Glutamatergic neuron (in vitro differentiated cells): ENCODE data around the gene GRAMD2B. TPM values are rescaled to one million over a fixed set of nuclear protein-coding genes. Genes with fewer than 3 reads are reported as not detected.

ENCODE experiments used
- DNase-seq: peaks from one replicate; pipeline ENCODE4 v3.0.0; 2022
- H3K27ac Mint-ChIP-seq: one replicate; pipeline ENCODE4 v1.8.0; 2020; ENCODE audit warnings: mild to moderate bottlenecking, mixed read lengths, inconsistent platforms; ENCODE audit not compliant: unreplicated experiment
- H3K27me3 Mint-ChIP-seq: one replicate; pipeline ENCODE4 v1.8.0; 2020; ENCODE audit warnings: mild to moderate bottlenecking, moderate library complexity, mixed read lengths, inconsistent platforms; ENCODE audit not compliant: unreplicated experiment
- H3K36me3 Mint-ChIP-seq: one replicate; pipeline ENCODE4 v1.8.0; 2020; ENCODE audit warnings: mild to moderate bottlenecking, mixed read lengths, inconsistent platforms; ENCODE audit not compliant: unreplicated experiment
- H3K4me1 Mint-ChIP-seq: one replicate; pipeline ENCODE4 v1.8.0; 2020; ENCODE audit warnings: mild to moderate bottlenecking, low read depth, mixed read lengths, inconsistent platforms; ENCODE audit not compliant: unreplicated experiment
- H3K4me3 Mint-ChIP-seq: one replicate; pipeline ENCODE4 v1.8.0; 2020; ENCODE audit warnings: mild to moderate bottlenecking, mixed read lengths, inconsistent platforms; ENCODE audit not compliant: unreplicated experiment
- H3K9me3 Mint-ChIP-seq: one replicate; pipeline ENCODE4 v1.8.0; 2020; ENCODE audit warnings: mild to moderate bottlenecking, moderate library complexity, mixed read lengths, inconsistent platforms; ENCODE audit not compliant: unreplicated experiment
- CTCF ChIP-seq: fragments of 200-600 bp; sonication (generic); IDR thresholded peaks from one replicate; pipeline ENCODE4 v1.5.0; 2021; ENCODE audit not compliant: partially characterized antibody, unreplicated experiment
- total RNA-seq: library from RNA; stranded (reverse); fragmentation: NEBNext Ultra II Directional; extraction: Animal tissue kit (Norgen Biotek cat#: 25700); gene quantifications from one replicate; pipeline ENCODE4 v1.2.1, GENCODE V29; 2021; ENCODE audit not compliant: unreplicated experiment

GRAMD2B gene
- total RNA-seq, 1 donor from 2014 or later = 0.69 TPM

GRCh38 chr5:126460977-126461376, 37.8 kb downstream of the GRAMD2B start:
- DNase-seq = no peak
- peaks cover 2% of the 10 kb centered on the region for H3K27me3 Mint-ChIP-seq

GRCh38 chr5:126461838-126462237, 38.6 kb downstream of the GRAMD2B start:
- Mint-ChIP-seq H3K4me1 (no peaks in the 10 kb centered on the region), H3K4me3 (no peak overlapping the region), H3K9me3 (no peaks in the 10 kb centered on the region), H3K36me3 (no peaks in the 10 kb centered on the region), H3K27ac (no peak overlapping the region), H3K27me3 (peaks cover 4% of the 10 kb centered on the region)
- TF ChIP-seq CTCF = no peak
- DNase-seq = no peak

More at GRCh38 chr5:126460977-126461376, 37.8 kb downstream of the GRAMD2B start:
- Mint-ChIP-seq H3K4me3 (no peak overlapping the region), H3K36me3 (no peaks in the 10 kb centered on the region), H3K4me1 (no peaks in the 10 kb centered on the region), H3K27ac (no peak overlapping the region), H3K9me3 (no peaks in the 10 kb centered on the region)
- no peak for TF ChIP-seq CTCF

- no peaks in the 10 kb centered on the region for H3K36me3 Mint-ChIP-seq
- no peak overlapping the region for H3K27ac Mint-ChIP-seq
- no peaks in the 10 kb centered on the region for H3K4me1 Mint-ChIP-seq
- no peak for TF ChIP-seq CTCF
- no peak for DNase-seq
- H3K4me3 Mint-ChIP-seq = no peak overlapping the region
- H3K9me3 Mint-ChIP-seq = no peaks in the 10 kb centered on the region
- peaks cover 4% of the 10 kb centered on the region for H3K27me3 Mint-ChIP-seq
These were observed 39.2 kb downstream of the GRAMD2B start for GRCh38 chr5:126462239-126463014.

GRCh38 chr5:126464016-126464415, 40.8 kb downstream of the GRAMD2B start:
- Mint-ChIP-seq H3K36me3 (no peaks in the 10 kb centered on the region), H3K4me1 (no peaks in the 10 kb centered on the region), H3K9me3 (no peaks in the 10 kb centered on the region), H3K27me3 (peaks cover 4% of the 10 kb centered on the region), H3K4me3 (no peak overlapping the region), H3K27ac (no peak overlapping the region)
- DNase-seq = no peak
- TF ChIP-seq CTCF = no peak

GRCh38 chr5:126464959-126465358, 41.8 kb downstream of the GRAMD2B start:
- no peak for DNase-seq
- H3K27ac Mint-ChIP-seq = no peak overlapping the region
- no peaks in the 10 kb centered on the region for H3K36me3 Mint-ChIP-seq
- H3K4me3 Mint-ChIP-seq = no peak overlapping the region
- TF ChIP-seq CTCF = no peak
- H3K27me3 Mint-ChIP-seq = peaks cover 4% of the 10 kb centered on the region
- H3K9me3 Mint-ChIP-seq = no peaks in the 10 kb centered on the region
- no peaks in the 10 kb centered on the region for H3K4me1 Mint-ChIP-seq
